GDM1 (cell line): ENCODE measurements around the gene ZSWIM9.

ENCODE experiments used
- DNase-seq: peaks from one replicate; lab custom pipeline; 2025; lab: John Stamatoyannopoulos, UW

The ZSWIM9 gene

GRCh38 chr19:48175578-48175977 is 5.1 kb downstream of the ZSWIM9 start:
- DNase-seq: no peak

- no peak for DNase-seq
Observed at GRCh38 chr19:48176226-48176625, 5.7 kb downstream of the ZSWIM9 start.

GRCh38 chr19:48181505-48181904 is 11.0 kb downstream of the ZSWIM9 start:
- DNase-seq: no peak

- no peak for DNase-seq
Observed at GRCh38 chr19:48182434-48182833, 12.0 kb downstream of the ZSWIM9 start.

- no peak for DNase-seq
Observed at GRCh38 chr19:48183356-48183755, 12.9 kb downstream of the ZSWIM9 start.

GRCh38 chr19:48186015-48186414 is 15.5 kb downstream of the ZSWIM9 start:
- no peak for DNase-seq

- no peak for DNase-seq
Observed at GRCh38 chr19:48186541-48186991, 16.1 kb downstream of the ZSWIM9 start.

- no peak for DNase-seq
Observed at GRCh38 chr19:48190288-48190884, 19.9 kb downstream of the ZSWIM9 start.

GRCh38 chr19:48190885-48191284 is 20.4 kb downstream of the ZSWIM9 start:
- no peak for DNase-seq

- no peak for DNase-seq
Observed at GRCh38 chr19:48192750-48193149, 22.3 kb downstream of the ZSWIM9 start.

GRCh38 chr19:48194041-48194843 is 23.8 kb downstream of the ZSWIM9 start:
- no peak for DNase-seq

GRCh38 chr19:48194844-48195830 is 24.7 kb downstream of the ZSWIM9 start:
- DNase-seq: no peak

GRCh38 chr19:48196321-48196763 is 25.9 kb downstream of the ZSWIM9 start:
- DNase-seq: no peak

- no peak for DNase-seq
Observed at GRCh38 chr19:48196933-48197665, 26.6 kb downstream of the ZSWIM9 start.

- no peak for DNase-seq
Observed at GRCh38 chr19:48203222-48203793, 32.8 kb downstream of the ZSWIM9 start.

- DNase-seq: peak; percentile 96
Observed at GRCh38 chr19:48203794-48204628, 33.5 kb downstream of the ZSWIM9 start.

- no peak for DNase-seq
Observed at GRCh38 chr19:48206397-48207093, 36.1 kb downstream of the ZSWIM9 start.

- DNase-seq: no peak
Observed at GRCh38 chr19:48210005-48210404, 39.5 kb downstream of the ZSWIM9 start.

- no peak for DNase-seq
Observed at GRCh38 chr19:48213959-48214358, 43.5 kb downstream of the ZSWIM9 start.

GRCh38 chr19:48216933-48217332 is 46.5 kb downstream of the ZSWIM9 start:
- no peak for DNase-seq
